Neuronal stem cell (in vitro differentiated cells): ENCODE results near the gene ICAM1.

Source experiments
- DNase-seq: peaks from one replicate; pipeline ENCODE4 v3.0.0-alpha.2; 2013; ENCODE audit warnings: low spot score
- H2AFZ ChIP-seq: one replicate; pipeline ENCODE4 v1.6.1; 2013; ENCODE audit warnings: mild to moderate bottlenecking, low read length, inconsistent platforms
- H2AK5ac ChIP-seq: 2 replicates; pipeline ENCODE4 v1.6.1; 2013; ENCODE audit warnings: low read depth, mild to moderate bottlenecking, inconsistent platforms, low read length, moderate library complexity, mixed read lengths
- H2BK120ac ChIP-seq: 2 replicates; pipeline ENCODE4 v1.6.1; 2013; ENCODE audit warnings: low read depth, mild to moderate bottlenecking, inconsistent platforms, low read length, moderate library complexity, mixed read lengths
- H2BK12ac ChIP-seq: one replicate; pipeline ENCODE4 v1.6.1; 2013; ENCODE audit warnings: low read length, inconsistent platforms
- H2BK15ac ChIP-seq: 2 replicates; pipeline ENCODE4 v1.6.1; 2013; ENCODE audit warnings: mild to moderate bottlenecking, low read length, inconsistent platforms, mixed read lengths
- H2BK5ac ChIP-seq: one replicate; pipeline ENCODE4 v1.6.1; 2013; ENCODE audit warnings: inconsistent platforms, mild to moderate bottlenecking, low read length, moderate library complexity
- H3K14ac ChIP-seq: one replicate; pipeline ENCODE4 v1.6.1; 2013; ENCODE audit warnings: low read length, inconsistent platforms
- H3K18ac ChIP-seq: 2 replicates; pipeline ENCODE4 v1.6.1; 2013; ENCODE audit warnings: low read length, inconsistent platforms
- H3K23ac ChIP-seq: 2 replicates; pipeline ENCODE4 v1.6.1; 2013; ENCODE audit warnings: low read depth, mild to moderate bottlenecking, mixed read lengths, low read length, inconsistent platforms; ENCODE audit not compliant: poor library complexity
- H3K27ac ChIP-seq: replicated peaks from 3 replicates; pipeline ENCODE4 v1.5.1; 2013; ENCODE audit warnings: low read length, inconsistent platforms
- H3K27me3 ChIP-seq, 3 experiments: 2 replicates each; pipeline ENCODE4 v1.6.1; 2013; ENCODE audit warnings: low read length in 3 of 3, mild to moderate bottlenecking in 2 of 3, inconsistent platforms in 1 of 3, low read depth in 1 of 3, mixed read lengths in 1 of 3, moderate library complexity in 1 of 3; ENCODE audit not compliant: control insufficient read depth in 3 of 3, insufficient read depth in 3 of 3
- H3K36me3 ChIP-seq, 2 donors: replicated peaks in 1 of 2; 2 replicates each; pipeline ENCODE4 v1.6.1; 2013; ENCODE audit warnings: low read length in 2 of 2; ENCODE audit not compliant: control insufficient read depth in 2 of 2, insufficient read depth in 2 of 2
- H3K4ac ChIP-seq: 2 replicates; pipeline ENCODE4 v1.6.1; 2013; ENCODE audit warnings: inconsistent platforms, mild to moderate bottlenecking, low read length, moderate library complexity
- H3K4me1 ChIP-seq, 2 donors: 1 replicate in 1 of 2; 2 replicates in 1 of 2; pipeline ENCODE4 v1.6.1; 2013; ENCODE audit warnings: low read length in 2 of 2, low read depth in 1 of 2; ENCODE audit not compliant: control insufficient read depth in 2 of 2, insufficient read depth in 1 of 2
- H3K4me2 ChIP-seq: one replicate; pipeline ENCODE4 v1.6.1; 2013; ENCODE audit warnings: mild to moderate bottlenecking, low read length, inconsistent platforms; ENCODE audit not compliant: insufficient read depth, poor library complexity, severe bottlenecking
- H3K4me3 ChIP-seq, 2 donors: 2 replicates each; pipeline ENCODE4 v1.5.1; 2013; ENCODE audit warnings: low read length in 2 of 2, mild to moderate bottlenecking in 2 of 2, inconsistent platforms in 1 of 2, moderate library complexity in 1 of 2
- H3K79me1 ChIP-seq: one replicate; pipeline ENCODE4 v1.6.1; 2013; ENCODE audit warnings: low read depth, mild to moderate bottlenecking, inconsistent platforms, low read length, moderate library complexity
- H3K9ac ChIP-seq: one replicate; pipeline ENCODE4 v1.6.1; 2013; ENCODE audit warnings: mild to moderate bottlenecking, low read depth, low read length, inconsistent platforms; ENCODE audit not compliant: poor library complexity
- H3K9me3 ChIP-seq, 2 donors: replicated peaks in 1 of 2; 2 replicates each; pipeline versions ENCODE3 to v1.6.1; 2013; ENCODE audit warnings: low read length in 2 of 2, mild to moderate bottlenecking in 2 of 2, inconsistent platforms in 1 of 2, low read depth in 1 of 2, mixed read lengths in 1 of 2, moderate library complexity in 1 of 2; ENCODE audit not compliant: control insufficient read depth in 2 of 2, insufficient read depth in 1 of 2
- H4K8ac ChIP-seq: one replicate; pipeline ENCODE4 v1.6.1; 2013; ENCODE audit warnings: low read depth, mild to moderate bottlenecking, inconsistent platforms, low read length, moderate library complexity
- H4K91ac ChIP-seq: one replicate; pipeline ENCODE4 v1.6.1; 2013; ENCODE audit warnings: low read length, low read depth, mild to moderate bottlenecking, inconsistent platforms; ENCODE audit not compliant: poor library complexity
- WGBS, 2 donors: extraction: QIAGEN DNeasy Blood & Tissue Kit; methylation state at CpG; one replicate each; pipeline ENCODE4 v1.1.7; 2013; ENCODE audit warnings: missing lambda C conversion rate in 2 of 2, mixed read lengths in 1 of 2; ENCODE audit not compliant: insufficient read length in 2 of 2, insufficient replicate concordance in 1 of 2; ENCODE audit errors: extremely low coverage in 2 of 2; 5-methylcytosine and 5-hydroxymethylcytosine counted together

Gene ICAM1

DNA sequence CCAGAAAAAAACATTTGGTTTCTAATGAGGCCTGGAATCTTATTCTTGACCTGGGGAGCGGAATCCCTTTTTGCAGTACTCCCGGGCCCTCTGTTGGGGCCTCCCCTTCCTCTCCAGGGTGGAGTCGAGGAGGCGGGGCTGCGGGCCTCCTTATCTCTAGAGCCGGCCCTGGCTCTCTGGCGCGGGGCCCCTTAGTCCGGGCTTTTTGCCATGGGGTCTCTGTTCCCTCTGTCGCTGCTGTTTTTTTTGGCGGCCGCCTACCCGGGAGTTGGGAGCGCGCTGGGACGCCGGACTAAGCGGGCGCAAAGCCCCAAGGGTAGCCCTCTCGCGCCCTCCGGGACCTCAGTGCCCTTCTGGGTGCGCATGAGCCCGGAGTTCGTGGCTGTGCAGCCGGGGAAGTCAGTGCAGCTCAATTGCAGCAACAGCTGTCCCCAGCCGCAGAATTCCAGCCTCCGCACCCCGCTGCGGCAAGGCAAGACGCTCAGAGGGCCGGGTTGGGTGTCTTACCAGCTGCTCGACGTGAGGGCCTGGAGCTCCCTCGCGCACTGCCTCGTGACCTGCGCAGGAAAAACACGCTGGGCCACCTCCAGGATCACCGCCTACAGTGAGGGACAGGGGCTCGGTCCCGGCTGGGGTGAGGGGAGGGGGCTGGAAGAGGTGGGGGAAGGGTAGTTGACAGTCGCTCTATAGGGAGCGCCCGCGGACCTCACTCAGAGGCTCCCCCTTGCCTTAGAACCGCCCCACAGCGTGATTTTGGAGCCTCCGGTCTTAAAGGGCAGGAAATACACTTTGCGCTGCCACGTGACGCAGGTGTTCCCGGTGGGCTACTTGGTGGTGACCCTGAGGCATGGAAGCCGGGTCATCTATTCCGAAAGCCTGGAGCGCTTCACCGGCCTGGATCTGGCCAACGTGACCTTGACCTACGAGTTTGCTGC lies 16.1 kb downstream of the ICAM1 start, which contains the start of gene ICAM4:
ICAM4 (plus strand) TSS at position 153 of the 935 bp plus-strand sequence; CDS start at position 211, 58 bp downstream.
- H2AK5ac ChIP-seq: peak within 1 kb of the TSS; percentile 58
- no peak within 1 kb of the TSS for H4K91ac ChIP-seq
- peak within 1 kb of the TSS; percentile 56 for H3K4me2 ChIP-seq
- no peak within 1 kb of the TSS for H4K8ac ChIP-seq
- H2BK12ac ChIP-seq: no peak within 1 kb of the TSS
- H2BK15ac ChIP-seq: peak within 1 kb of the TSS; percentile 95
- no peak within 1 kb of the TSS for H3K4ac ChIP-seq
- H2BK5ac ChIP-seq: peak within 1 kb of the TSS; percentile 19
- H3K4me1 ChIP-seq: peaks cover 23 to 27% of the 10 kb centered on the region in 2 donors
- H3K36me3 ChIP-seq: peaks cover 0 to 33% of the 10 kb centered on the region in 2 donors
- H3K4me3 ChIP-seq: peak within 1 kb of the TSS in 1 of 2 donors; percentile 60
- H3K9ac ChIP-seq: peak within 1 kb of the TSS; percentile 50
- DNase-seq: no peak
- no peak within 1 kb of the TSS for H2BK120ac ChIP-seq
- H3K9me3 ChIP-seq: peaks cover 0 to 9% of the 10 kb centered on the region in 2 donors
- H3K27ac ChIP-seq: no peak within 1 kb of the TSS
- H3K14ac ChIP-seq: peak within 1 kb of the TSS; percentile 47
- peak within 1 kb of the TSS; percentile 52 for H3K18ac ChIP-seq
- peaks cover 28 to 60% (median 38%) of the 10 kb centered on the region in 3 experiments for H3K27me3 ChIP-seq
- no CpG with 5 or more reads among the region's 59 CpGs for WGBS, 2 donors
- H2AFZ ChIP-seq: peak within 1 kb of the TSS; percentile 53
- H3K79me1 ChIP-seq: no peaks in the 10 kb centered on the region
- peak within 1 kb of the TSS; percentile 92 for H3K23ac ChIP-seq

GRCh38 chr19:10288662-10289166 lies 17.8 kb downstream of the ICAM1 start:
- WGBS, 2 donors: no CpG with 5 or more reads among the region's 23 CpGs
- H4K8ac ChIP-seq: no peak overlapping the region
- H2BK120ac ChIP-seq: no peak overlapping the region
- H2AK5ac ChIP-seq: no peak overlapping the region
- H3K79me1 ChIP-seq: no peaks in the 10 kb centered on the region
- no peak overlapping the region for H2BK15ac ChIP-seq
- peaks cover 0 to 25% of the 10 kb centered on the region in 2 donors for H3K36me3 ChIP-seq
- H3K9me3 ChIP-seq: peaks cover 5 to 15% of the 10 kb centered on the region in 2 donors
- H3K14ac ChIP-seq: no peak overlapping the region
- H3K4me2 ChIP-seq: peak overlapping the region; percentile 68
- peaks cover 43 to 76% (median 52%) of the 10 kb centered on the region in 3 experiments for H3K27me3 ChIP-seq
- DNase-seq: no peak
- H2BK12ac ChIP-seq: no peak overlapping the region
- H3K23ac ChIP-seq: peak overlapping the region; percentile 16
- no peak overlapping the region for H4K91ac ChIP-seq
- H3K18ac ChIP-seq: peak overlapping the region; percentile 1
- H2BK5ac ChIP-seq: no peak overlapping the region
- no peak overlapping the region for H3K27ac ChIP-seq
- H3K4me1 ChIP-seq: peaks cover 26 to 32% of the 10 kb centered on the region in 2 donors
- peak overlapping the region; percentile 98 for H2AFZ ChIP-seq
- H3K4me3 ChIP-seq: peak overlapping the region; percentile 19 to 55
- no peak overlapping the region for H3K4ac ChIP-seq
- H3K9ac ChIP-seq: peak overlapping the region; percentile 9

DNA sequence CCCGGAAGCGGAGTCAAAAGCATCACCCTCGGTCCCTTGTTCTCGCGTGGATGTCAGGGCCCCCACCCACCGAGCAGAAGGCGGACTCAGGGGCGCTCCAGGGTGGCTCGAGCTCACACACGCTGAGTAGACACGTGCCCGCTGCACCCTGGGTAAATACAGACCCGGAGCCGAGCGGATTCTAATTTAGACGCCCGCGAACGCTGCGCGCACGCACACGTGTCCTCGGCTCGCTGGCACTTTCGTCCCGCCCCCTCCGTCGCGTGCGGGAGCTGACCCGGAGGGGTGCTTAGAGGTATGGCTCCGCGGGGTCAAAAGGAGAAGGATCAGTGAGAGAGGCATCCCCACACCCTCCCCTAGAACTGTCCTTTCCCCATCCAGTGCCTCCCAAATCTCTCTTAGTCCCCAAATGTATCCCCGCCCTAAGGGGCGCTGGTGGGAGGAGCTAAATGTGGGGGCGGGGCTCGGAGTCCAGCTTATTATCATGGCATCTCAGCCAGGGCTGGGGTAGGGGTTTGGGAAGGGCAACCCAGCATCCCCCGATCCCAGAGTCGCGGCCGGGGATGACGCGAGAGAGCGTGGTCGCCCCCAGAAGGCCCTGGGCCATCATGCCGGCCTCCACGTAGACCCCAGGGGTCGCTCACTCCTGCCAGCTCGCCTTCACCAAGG lies 18.4 kb downstream of the ICAM1 start:
- Histone ChIP-seq H3K9me3 (peaks cover 5 to 15% of the 10 kb centered on the region in 2 donors), H3K23ac (peak overlapping the region; percentile 52), H3K4ac (no peak overlapping the region), H3K4me1 (peaks cover 26 to 32% of the 10 kb centered on the region in 2 donors), H3K18ac (peak overlapping the region; percentile 3), H3K4me2 (peak overlapping the region; percentile 68), H2BK5ac (no peak overlapping the region), H3K79me1 (no peaks in the 10 kb centered on the region), H3K14ac (no peak overlapping the region), H3K27me3 (peaks cover 49 to 82% (median 58%) of the 10 kb centered on the region in 3 experiments), H2BK120ac (no peak overlapping the region), H3K9ac (peak overlapping the region; percentile 33), H3K4me3 (peak overlapping the region; percentile 19 to 55), H4K8ac (no peak overlapping the region), H2AFZ (peak overlapping the region; percentile 98), H4K91ac (no peak overlapping the region), H3K27ac (no peak overlapping the region), H2BK15ac (no peak overlapping the region), H2BK12ac (no peak overlapping the region), H2AK5ac (no peak overlapping the region), H3K36me3 (peaks cover 0 to 19% of the 10 kb centered on the region in 2 donors)
- no peak for DNase-seq
- no CpG with 5 or more reads among the region's 50 CpGs for WGBS, 2 donors
